PFSK-1 (cell line): Measurements from ENCODE around the gene SPRED1.

ENCODE experiments used
- POLR2AphosphoS5 ChIP-seq: IDR thresholded peaks from 2 replicates; pipeline ENCODE4 v1.6.1; 2012; ENCODE audit warnings: low read depth, mild to moderate bottlenecking, control low read depth, low read length, moderate library complexity
- TAF1 ChIP-seq: IDR thresholded peaks from 2 replicates; pipeline ENCODE4 v1.6.1; 2012; ENCODE audit warnings: low read length, control low read depth, borderline replicate concordance; ENCODE audit not compliant: insufficient read depth

GRCh38 chr15:38307251-38307650, 54.6 kb downstream of the SPRED1 start:
- no peak for TF ChIP-seq TAF1
- TF ChIP-seq POLR2AphosphoS5 = no peak
